Measurements from ENCODE around the gene PCDHB9.

DNA sequence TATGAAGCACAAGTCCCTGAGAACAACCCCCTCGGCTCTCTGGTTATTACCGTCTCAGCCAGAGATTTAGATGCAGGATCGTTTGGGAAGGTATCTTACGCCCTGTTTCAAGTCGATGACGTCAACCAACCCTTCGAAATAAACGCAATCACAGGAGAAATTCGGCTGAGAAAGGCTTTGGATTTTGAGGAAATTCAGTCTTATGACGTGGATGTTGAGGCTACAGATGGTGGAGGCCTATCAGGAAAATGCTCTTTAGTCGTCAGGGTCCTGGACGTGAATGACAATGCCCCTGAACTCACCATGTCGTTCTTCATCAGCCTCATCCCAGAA, 36.0 kb upstream of the PCDHB9 start:
- TF ChIP-seq, protein P1, sequence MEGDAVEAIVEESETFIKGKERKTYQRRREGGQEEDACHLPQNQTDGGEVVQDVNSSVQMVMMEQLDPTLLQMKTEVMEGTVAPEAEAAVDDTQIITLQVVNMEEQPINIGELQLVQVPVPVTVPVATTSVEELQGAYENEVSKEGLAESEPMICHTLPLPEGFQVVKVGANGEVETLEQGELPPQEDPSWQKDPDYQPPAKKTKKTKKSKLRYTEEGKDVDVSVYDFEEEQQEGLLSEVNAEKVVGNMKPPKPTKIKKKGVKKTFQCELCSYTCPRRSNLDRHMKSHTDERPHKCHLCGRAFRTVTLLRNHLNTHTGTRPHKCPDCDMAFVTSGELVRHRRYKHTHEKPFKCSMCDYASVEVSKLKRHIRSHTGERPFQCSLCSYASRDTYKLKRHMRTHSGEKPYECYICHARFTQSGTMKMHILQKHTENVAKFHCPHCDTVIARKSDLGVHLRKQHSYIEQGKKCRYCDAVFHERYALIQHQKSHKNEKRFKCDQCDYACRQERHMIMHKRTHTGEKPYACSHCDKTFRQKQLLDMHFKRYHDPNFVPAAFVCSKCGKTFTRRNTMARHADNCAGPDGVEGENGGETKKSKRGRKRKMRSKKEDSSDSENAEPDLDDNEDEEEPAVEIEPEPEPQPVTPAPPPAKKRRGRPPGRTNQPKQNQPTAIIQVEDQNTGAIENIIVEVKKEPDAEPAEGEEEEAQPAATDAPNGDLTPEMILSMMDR (IDR thresholded peaks at IDR 0.05): no peak
- TF ChIP-seq POLR2AphosphoS5 (IDR thresholded peaks at IDR 0.05): no peak
- TF ChIP-seq POLR2A (IDR thresholded peaks at IDR 0.05): no peak
